Measurements from ENCODE around the gene NAGLU.

GRCh38 chr17:42537156-42537805 lies 1.2 kb downstream of the NAGLU start:
- TF ChIP-seq CTCF (IDR thresholded peaks at IDR 0.05; ENCODE audit: insufficient read depth, low read length, poor library complexity, severe bottlenecking) (no peak), EZH2phosphoT487 (conservative IDR thresholded peaks at IDR 0.05; ENCODE audit: low read length) (no peak)

All from SU-DHL-6 (cell line).